ENCODE data around the gene PHTF2.

- no peak for TF ChIP-seq CTCF (IDR thresholded peaks at IDR 0.05)
- TF ChIP-seq POLR2A (IDR thresholded peaks at IDR 0.05), result no peak
- no peak for TF ChIP-seq EP300 (IDR thresholded peaks at IDR 0.05)
- TF ChIP-seq POLR2AphosphoS5 (IDR thresholded peaks at IDR 0.05), result no peak
These were observed 131.9 kb downstream of the PHTF2 start for GRCh38 chr7:77930496-77930895.
